Activated T-cell treated with anti-CD3 and anti-CD28 coated beads for 1 hour (primary cell): Measurements from ENCODE around the gene TEF.
"Not testable (repeated sequence)": the region's sequence is repeated elsewhere in the genome, so short reads cannot be mapped to it uniquely, and the experiment has no call there.

Source experiments
- DNase-seq: peaks from one replicate; pipeline ENCODE4 v3.0.0-alpha.2; 2020; ENCODE audit warnings: low read depth

TEF gene

GRCh38 chr22:41429232-41429950 is 47.6 kb downstream of the TEF start:
- no peak for DNase-seq

GRCh38 chr22:41429951-41430332 is 48.2 kb downstream of the TEF start:
- no peak for DNase-seq

GRCh38 chr22:41431656-41432055 is 49.9 kb downstream of the TEF start:
- DNase-seq, result no peak

- DNase-seq, result not testable (repeated sequence)
Measured at GRCh38 chr22:41433480-41433879, 51.7 kb downstream of the TEF start.

- not testable (repeated sequence) for DNase-seq
Measured at GRCh38 chr22:41434361-41435003, 52.7 kb downstream of the TEF start.

GRCh38 chr22:41435560-41435959 is 53.8 kb downstream of the TEF start:
- DNase-seq, result no peak

- no peak for DNase-seq
Measured at GRCh38 chr22:41436322-41437113, 54.8 kb downstream of the TEF start.

GRCh38 chr22:41437198-41437597 is 55.5 kb downstream of the TEF start:
- DNase-seq, result no peak

GRCh38 chr22:41440511-41440910 is 58.8 kb downstream of the TEF start:
- DNase-seq, result not testable (repeated sequence)

GRCh38 chr22:41442240-41442792 is 60.6 kb downstream of the TEF start:
- DNase-seq, result no peak

GRCh38 chr22:41444360-41445128 is 62.8 kb downstream of the TEF start:
- peak; percentile 65 for DNase-seq

- peak; percentile 14 for DNase-seq
Measured at GRCh38 chr22:41445129-41446056, 63.7 kb downstream of the TEF start.

- no peak for DNase-seq
Measured at GRCh38 chr22:41446057-41446501, 64.3 kb downstream of the TEF start.

- DNase-seq, result peak; percentile 89
Measured at GRCh38 chr22:41446639-41447434, 65.1 kb downstream of the TEF start, which contains the start of gene TOB2. TSS of gene TOB2 (minus strand) at chr22:41446801. CDS start at chr22:41437345, 9,456 bp downstream.

GRCh38 chr22:41447435-41448188 is 65.9 kb downstream of the TEF start:
- peak; percentile 38 for DNase-seq

GRCh38 chr22:41448189-41448808 is 66.6 kb downstream of the TEF start:
- peak; percentile 81 for DNase-seq
